NOMO-1 (cell line): ENCODE data around the gene GRB7.

Source experiments
- DNase-seq, 2 experiments: peaks; one replicate each; lab custom pipeline; 2025; ENCODE audit not compliant: unreplicated experiment in 2 of 2; lab: John Stamatoyannopoulos, UW

The GRB7 gene

GRCh38 chr17:39765766-39766165, 28.0 kb downstream of the GRB7 start:
- no peak for DNase-seq

- no peak for DNase-seq
Measured at GRCh38 chr17:39767147-39767546, 29.4 kb downstream of the GRB7 start.

- no peak for DNase-seq
Measured at GRCh38 chr17:39769974-39770587, 32.3 kb downstream of the GRB7 start.

- no peak for DNase-seq
Measured at GRCh38 chr17:39772415-39772814, 34.7 kb downstream of the GRB7 start.

GRCh38 chr17:39772987-39773934, 35.5 kb downstream of the GRB7 start:
- no peak for DNase-seq

GRCh38 chr17:39774047-39774446, 36.3 kb downstream of the GRB7 start:
- DNase-seq: no peak

GRCh38 chr17:39775031-39775430, 37.3 kb downstream of the GRB7 start:
- DNase-seq: no peak

- DNase-seq: no peak
Measured at GRCh38 chr17:39776252-39776651, 38.5 kb downstream of the GRB7 start.

- peak in 1 of 2 experiments; percentile 38 for DNase-seq
Measured at GRCh38 chr17:39777534-39778365, 40.0 kb downstream of the GRB7 start.

- no peak for DNase-seq
Measured at GRCh38 chr17:39781031-39781860, 43.5 kb downstream of the GRB7 start.

- no peak for DNase-seq
Measured at GRCh38 chr17:39781861-39782213, 44.1 kb downstream of the GRB7 start.

GRCh38 chr17:39782481-39782880, 44.7 kb downstream of the GRB7 start:
- peak; percentile 33 to 43 for DNase-seq

- peak in 1 of 2 experiments; percentile 47 for DNase-seq
Measured at GRCh38 chr17:39782980-39783379, 45.2 kb downstream of the GRB7 start.

GRCh38 chr17:39787041-39787440, 49.3 kb downstream of the GRB7 start:
- no peak for DNase-seq

- no peak for DNase-seq
Measured at GRCh38 chr17:39787743-39788484, 50.2 kb downstream of the GRB7 start.

GRCh38 chr17:39791111-39791992, 53.6 kb downstream of the GRB7 start:
- DNase-seq: no peak

GRCh38 chr17:39792526-39793221, 54.9 kb downstream of the GRB7 start:
- no peak for DNase-seq

GRCh38 chr17:39793301-39793872, 55.6 kb downstream of the GRB7 start:
- DNase-seq: no peak
